Karpas-422 (cell line): ENCODE data around the gene KIF14. TPM values are rescaled to one million over a fixed set of nuclear protein-coding genes. Genes with fewer than 3 reads are reported as not detected.
A peak's percentile ranks its signal among the peaks of the same experiment; 100 is the strongest.

Experiments
- DNase-seq: peaks from one replicate; pipeline ENCODE4 v3.0.0-alpha.2; 2015
- H2AFZ ChIP-seq: fragments of 200-600 bp; sonication (generic); 2 replicates; pipeline ENCODE4 v1.6.1; 2014; ENCODE audit warnings: antibody characterized with exemption, low read length, mixed read lengths
- H3K27ac ChIP-seq: fragments of 200-600 bp; sonication (generic); 2 replicates; pipeline ENCODE4 v1.5.1; 2014; ENCODE audit warnings: mild to moderate bottlenecking, low read length, moderate library complexity
- H3K27me3 ChIP-seq: fragments of 200-600 bp; sonication (generic); 2 replicates; pipeline ENCODE4 v1.6.1; 2014; ENCODE audit warnings: low read length, mixed read lengths
- H3K36me3 ChIP-seq: fragments of 200-600 bp; sonication (generic); 2 replicates; pipeline ENCODE4 v1.6.1; 2014; ENCODE audit warnings: low read length, mixed read lengths; ENCODE audit not compliant: insufficient read depth
- H3K4me1 ChIP-seq: fragments of 200-600 bp; sonication (generic); 2 replicates; pipeline ENCODE4 v1.6.1; 2014; ENCODE audit warnings: mild to moderate bottlenecking, low read length, mixed read lengths
- H3K4me2 ChIP-seq: fragments of 200-600 bp; sonication (generic); 2 replicates; pipeline ENCODE4 v1.6.1; 2014; ENCODE audit warnings: low read length, low read depth, mild to moderate bottlenecking; ENCODE audit not compliant: poor library complexity, severe bottlenecking
- H3K4me3 ChIP-seq: fragments of 200-600 bp; sonication (generic); 2 replicates; pipeline ENCODE4 v1.5.1; 2014; ENCODE audit warnings: mild to moderate bottlenecking, antibody characterized with exemption, low read length, mixed read lengths
- H3K79me2 ChIP-seq: fragments of 200-600 bp; sonication (generic); 2 replicates; pipeline ENCODE4 v1.6.1; 2014; ENCODE audit warnings: mild to moderate bottlenecking, low read length, mixed read lengths
- H3K9ac ChIP-seq: fragments of 200-600 bp; sonication (generic); 2 replicates; pipeline ENCODE4 v1.6.0; 2014; ENCODE audit warnings: low read length
- H3K9me2 ChIP-seq: fragments of 200-600 bp; sonication (generic), shearing (Covaris generic); replicated peaks from 2 replicates; pipeline ENCODE4 v1.6.0; 2014; ENCODE audit warnings: mild to moderate bottlenecking, low read length, moderate library complexity; ENCODE audit not compliant: insufficient read depth
- H3K9me3 ChIP-seq: fragments of 300-700, 200-600 bp; sonication (generic); 2 replicates; pipeline ENCODE4 v1.6.1; 2014; ENCODE audit warnings: low read length, mixed read lengths
- H4K20me1 ChIP-seq: fragments of 200-600 bp; sonication (generic); 2 replicates; pipeline ENCODE4 v1.6.1; 2014; ENCODE audit warnings: mild to moderate bottlenecking, antibody characterized with exemption, low read length, low read depth; ENCODE audit not compliant: insufficient read depth
- total RNA-seq: library from RNA; depleted of rRNA; stranded (reverse); fragments of >200 nt; shearing (Covaris generic); gene quantifications from 2 replicates; pipeline ENCODE4 v1.2.3, GENCODE V29; 2014; ENCODE audit warnings: low replicate concordance; rRNA removed

KIF14 gene, protein sequence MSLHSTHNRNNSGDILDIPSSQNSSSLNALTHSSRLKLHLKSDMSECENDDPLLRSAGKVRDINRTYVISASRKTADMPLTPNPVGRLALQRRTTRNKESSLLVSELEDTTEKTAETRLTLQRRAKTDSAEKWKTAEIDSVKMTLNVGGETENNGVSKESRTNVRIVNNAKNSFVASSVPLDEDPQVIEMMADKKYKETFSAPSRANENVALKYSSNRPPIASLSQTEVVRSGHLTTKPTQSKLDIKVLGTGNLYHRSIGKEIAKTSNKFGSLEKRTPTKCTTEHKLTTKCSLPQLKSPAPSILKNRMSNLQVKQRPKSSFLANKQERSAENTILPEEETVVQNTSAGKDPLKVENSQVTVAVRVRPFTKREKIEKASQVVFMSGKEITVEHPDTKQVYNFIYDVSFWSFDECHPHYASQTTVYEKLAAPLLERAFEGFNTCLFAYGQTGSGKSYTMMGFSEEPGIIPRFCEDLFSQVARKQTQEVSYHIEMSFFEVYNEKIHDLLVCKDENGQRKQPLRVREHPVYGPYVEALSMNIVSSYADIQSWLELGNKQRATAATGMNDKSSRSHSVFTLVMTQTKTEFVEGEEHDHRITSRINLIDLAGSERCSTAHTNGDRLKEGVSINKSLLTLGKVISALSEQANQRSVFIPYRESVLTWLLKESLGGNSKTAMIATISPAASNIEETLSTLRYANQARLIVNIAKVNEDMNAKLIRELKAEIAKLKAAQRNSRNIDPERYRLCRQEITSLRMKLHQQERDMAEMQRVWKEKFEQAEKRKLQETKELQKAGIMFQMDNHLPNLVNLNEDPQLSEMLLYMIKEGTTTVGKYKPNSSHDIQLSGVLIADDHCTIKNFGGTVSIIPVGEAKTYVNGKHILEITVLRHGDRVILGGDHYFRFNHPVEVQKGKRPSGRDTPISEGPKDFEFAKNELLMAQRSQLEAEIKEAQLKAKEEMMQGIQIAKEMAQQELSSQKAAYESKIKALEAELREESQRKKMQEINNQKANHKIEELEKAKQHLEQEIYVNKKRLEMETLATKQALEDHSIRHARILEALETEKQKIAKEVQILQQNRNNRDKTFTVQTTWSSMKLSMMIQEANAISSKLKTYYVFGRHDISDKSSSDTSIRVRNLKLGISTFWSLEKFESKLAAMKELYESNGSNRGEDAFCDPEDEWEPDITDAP (N-terminal part only)
- 12.4 and 15.2 TPM in 2 replicates for total RNA-seq

DNA sequence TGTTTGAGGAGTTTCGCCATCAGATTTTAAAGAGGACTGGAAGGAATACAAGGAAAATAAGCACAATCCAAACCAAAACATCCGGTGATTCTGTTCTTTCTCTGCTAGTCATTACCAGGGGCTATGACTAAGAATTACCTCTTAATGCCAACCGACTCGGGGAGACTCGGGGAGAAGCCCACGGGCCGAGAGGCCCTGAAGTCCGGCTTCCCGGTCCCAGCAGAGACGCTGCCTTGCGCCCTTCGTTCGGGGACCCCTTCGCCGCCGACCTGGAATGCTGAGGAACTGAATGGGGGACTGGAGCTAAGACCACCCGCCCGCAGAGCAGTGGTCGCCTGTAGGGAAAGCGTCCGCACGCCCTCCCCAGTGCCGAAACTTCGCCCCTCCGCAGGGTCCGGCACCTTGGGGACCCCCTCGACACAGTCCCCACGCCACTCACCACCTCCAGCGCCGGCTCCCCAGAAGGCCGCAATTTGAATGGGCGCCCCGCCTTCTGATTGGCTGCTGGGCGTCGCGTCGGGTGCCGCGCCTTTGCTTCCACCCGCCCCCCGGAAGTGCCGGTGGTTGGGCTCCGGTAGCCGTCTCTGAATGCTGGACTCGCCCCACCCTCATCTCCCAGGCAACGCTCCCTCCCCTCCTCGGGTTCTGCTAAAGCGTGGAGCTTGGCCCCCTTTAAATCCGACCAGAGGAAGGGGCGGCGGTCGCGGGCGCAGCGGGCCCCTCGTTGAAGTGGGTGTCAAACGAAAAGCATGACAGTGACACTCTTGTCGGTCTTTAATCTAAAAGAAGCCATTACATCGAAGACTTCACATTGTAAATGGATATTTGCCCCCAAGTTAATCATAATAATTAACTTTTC, at the start of gene KIF14:
Gene KIF14 (minus strand): TSS at position 479 of the 859 bp plus-strand sequence. CDS start 2,028 bp downstream, outside the sequence.
- Histone ChIP-seq H3K27me3 (no peaks in the 10 kb centered on the region), H4K20me1 (no peaks in the 10 kb centered on the region), H3K79me2 (peaks cover 23% of the 10 kb centered on the region), H2AFZ (peak within 1 kb of the TSS; percentile 78), H3K9me3 (no peaks in the 10 kb centered on the region), H3K27ac (peak within 1 kb of the TSS; percentile 72), H3K4me2 (peak within 1 kb of the TSS; percentile 94), H3K4me1 (peaks cover 27% of the 10 kb centered on the region), H3K9me2 (no peaks in the 10 kb centered on the region), H3K9ac (peak within 1 kb of the TSS; percentile 76), H3K36me3 (peaks cover 15% of the 10 kb centered on the region; the same call in 1 of the 2 replicates), H3K4me3 (peak within 1 kb of the TSS; percentile 83)
- peak; percentile 98 for DNase-seq

DNA sequence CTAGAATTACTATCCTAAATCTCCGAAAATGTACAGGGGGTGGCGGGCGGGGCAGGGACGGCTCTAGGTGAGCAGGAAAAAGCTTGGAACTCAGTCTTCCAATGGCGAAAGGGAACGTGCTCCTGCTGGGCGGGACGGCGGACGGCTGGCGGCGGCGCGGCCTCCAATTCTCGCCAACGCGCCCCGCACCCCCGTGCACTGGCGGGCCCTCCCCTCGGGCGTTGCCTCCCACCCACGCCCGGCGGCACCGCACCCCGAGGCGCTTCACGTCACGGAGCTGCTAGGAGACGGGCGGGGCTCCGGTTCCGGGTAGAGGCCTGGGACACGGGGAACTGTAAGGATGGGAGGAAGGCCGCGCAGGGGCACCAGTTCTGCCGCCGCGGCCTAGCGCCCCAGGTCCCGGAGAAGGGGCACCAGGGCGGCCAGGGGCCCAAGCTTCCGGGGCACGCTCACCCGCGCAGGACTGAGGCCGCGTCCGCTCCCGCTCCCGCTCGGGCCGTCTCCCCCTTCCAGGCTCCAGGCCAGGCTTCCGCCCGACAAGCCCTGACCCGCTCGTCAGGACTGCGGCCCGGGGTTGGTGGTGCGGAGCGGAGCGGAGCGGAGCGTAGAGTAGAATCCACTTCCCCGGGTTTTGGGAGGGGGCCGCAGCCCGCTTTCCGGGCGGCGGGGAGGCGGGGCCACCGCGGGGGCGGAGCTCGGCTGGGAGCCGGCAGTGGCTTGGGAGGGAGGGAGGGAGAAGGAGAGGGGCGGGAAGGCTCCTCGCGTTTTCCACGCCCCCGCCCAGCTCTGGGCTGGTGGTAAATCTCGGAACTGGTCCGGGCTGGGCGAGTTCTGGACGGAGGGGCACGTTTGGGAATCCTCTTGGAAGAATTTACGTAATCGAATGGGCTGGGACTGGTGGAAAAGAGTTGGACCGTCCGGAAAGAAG, 49.0 kb upstream of the KIF14 start, which contains the start of gene DDX59:
Gene DDX59 (minus strand): TSS at position 594 of the 928 bp plus-strand sequence. CDS start 3,167 bp downstream, outside the sequence.
- H3K4me1 ChIP-seq, result peaks cover 21% of the 10 kb centered on the region
- H3K79me2 ChIP-seq, result peaks cover 56% of the 10 kb centered on the region
- peak within 1 kb of the TSS; percentile 73 for H3K4me3 ChIP-seq
- DNase-seq, result peak; percentile 97
- peak within 1 kb of the TSS; percentile 97 for H3K9ac ChIP-seq
- H3K9me2 ChIP-seq, result no peaks in the 10 kb centered on the region
- peak within 1 kb of the TSS; percentile 91 for H2AFZ ChIP-seq
- H3K36me3 ChIP-seq, result peaks cover 11% of the 10 kb centered on the region; the same call in 1 of the 2 replicates
- peak within 1 kb of the TSS; percentile 88 for H3K27ac ChIP-seq
- no peaks in the 10 kb centered on the region for H3K9me3 ChIP-seq
- H4K20me1 ChIP-seq, result no peaks in the 10 kb centered on the region
- H3K4me2 ChIP-seq, result peak within 1 kb of the TSS; percentile 99
- no peaks in the 10 kb centered on the region; the same call in 1 of the 2 replicates for H3K27me3 ChIP-seq

DNA sequence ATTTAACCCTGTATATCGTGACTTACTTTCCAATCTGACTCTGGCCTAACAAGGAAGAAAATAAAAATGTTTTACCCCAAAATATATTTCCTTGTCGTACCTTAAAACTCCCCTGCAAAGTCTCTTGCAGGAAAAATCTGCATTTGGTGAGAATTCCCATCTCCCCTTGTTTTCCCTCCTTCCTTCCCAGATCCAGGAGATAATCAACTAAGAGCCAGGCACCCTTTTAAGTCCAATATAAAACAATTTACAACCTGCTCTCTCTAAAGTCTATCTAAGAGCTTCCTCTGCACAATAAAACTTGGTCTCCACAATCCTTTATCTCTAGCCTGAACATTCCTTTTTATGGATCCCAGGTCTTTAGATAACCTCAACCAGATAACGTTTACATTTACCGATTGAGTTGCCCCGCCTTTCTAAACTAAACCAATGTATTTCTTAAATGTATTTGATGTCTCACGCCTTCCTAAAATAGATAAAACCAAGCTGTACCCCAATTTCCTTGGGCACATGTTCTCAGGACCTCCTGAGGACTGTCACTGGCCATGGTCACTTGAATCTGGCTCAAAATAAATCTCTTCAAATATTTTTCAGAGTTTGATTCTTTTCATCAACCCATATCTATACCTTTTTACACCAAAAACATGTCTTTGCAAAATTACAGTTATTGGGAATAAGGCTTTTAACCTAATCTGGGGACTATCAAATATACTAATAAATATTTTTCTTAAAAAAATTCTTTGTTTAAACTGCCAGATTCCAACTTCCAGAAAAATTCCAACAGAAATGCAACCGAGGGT, 48.2 kb upstream of the KIF14 start:
- Histone ChIP-seq H3K79me2 (peaks cover 65% of the 10 kb centered on the region), H3K36me3 (peaks cover 17% of the 10 kb centered on the region; the same call in 1 of the 2 replicates), H2AFZ (no peak overlapping the region), H3K9ac (peak overlapping the region; percentile 97), H4K20me1 (no peaks in the 10 kb centered on the region), H3K4me3 (peak overlapping the region; percentile 73), H3K27me3 (no peaks in the 10 kb centered on the region; the same call in 1 of the 2 replicates), H3K4me1 (peaks cover 27% of the 10 kb centered on the region), H3K9me3 (no peaks in the 10 kb centered on the region), H3K27ac (peak overlapping the region; percentile 88), H3K9me2 (no peaks in the 10 kb centered on the region), H3K4me2 (peak overlapping the region; percentile 99)
- DNase-seq, result peak; percentile 57

DNA sequence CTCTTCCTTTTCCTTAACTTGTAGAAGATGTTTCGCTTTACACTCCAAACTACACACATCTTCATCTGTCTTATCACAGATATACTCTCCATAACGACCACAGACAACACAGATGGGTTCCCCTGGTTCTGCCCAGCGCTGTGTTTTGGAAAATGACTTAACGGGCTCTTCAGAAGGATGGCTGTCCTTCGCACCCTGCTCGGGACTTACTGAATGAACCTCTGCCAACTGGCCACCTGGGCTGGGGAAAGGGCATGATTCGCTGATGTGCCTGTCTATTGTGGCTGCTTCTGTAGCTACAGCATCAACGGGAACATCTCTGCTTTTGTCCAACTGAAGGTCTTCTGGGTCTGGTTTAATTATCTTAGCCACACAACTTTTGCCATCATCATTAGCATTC, 45.8 kb upstream of the KIF14 start:
- Histone ChIP-seq H3K27me3 (no peaks in the 10 kb centered on the region), H3K9me3 (no peaks in the 10 kb centered on the region), H3K27ac (no peak overlapping the region), H3K9me2 (no peaks in the 10 kb centered on the region), H3K4me3 (no peak overlapping the region), H2AFZ (no peak overlapping the region), H3K4me2 (no peak overlapping the region), H3K79me2 (peaks cover 83% of the 10 kb centered on the region), H3K36me3 (peaks cover 34% of the 10 kb centered on the region; the same call in 1 of the 2 replicates), H4K20me1 (no peaks in the 10 kb centered on the region), H3K4me1 (peaks cover 25% of the 10 kb centered on the region), H3K9ac (no peak overlapping the region)
- no peak for DNase-seq

DNA sequence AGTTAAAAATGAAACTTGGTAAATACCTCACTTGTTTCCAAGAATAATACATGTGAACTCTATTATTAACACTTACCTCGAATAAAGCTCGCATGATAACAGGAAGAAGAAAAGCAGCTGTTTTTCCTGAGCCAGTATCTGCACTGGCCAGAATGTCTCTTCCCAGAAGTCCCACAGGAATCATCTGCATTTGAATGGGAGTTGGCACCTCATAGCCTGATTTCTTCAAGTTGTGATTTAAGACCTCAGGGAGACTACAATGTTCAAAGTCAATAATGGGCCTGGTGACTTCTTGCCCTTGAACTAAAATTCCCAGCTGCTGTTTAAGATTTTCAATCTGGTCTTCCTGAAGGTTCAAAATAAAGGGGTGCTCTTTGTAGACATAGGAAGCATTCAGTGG, 45.3 kb upstream of the KIF14 start:
- no peak overlapping the region for H3K4me3 ChIP-seq

DNA sequence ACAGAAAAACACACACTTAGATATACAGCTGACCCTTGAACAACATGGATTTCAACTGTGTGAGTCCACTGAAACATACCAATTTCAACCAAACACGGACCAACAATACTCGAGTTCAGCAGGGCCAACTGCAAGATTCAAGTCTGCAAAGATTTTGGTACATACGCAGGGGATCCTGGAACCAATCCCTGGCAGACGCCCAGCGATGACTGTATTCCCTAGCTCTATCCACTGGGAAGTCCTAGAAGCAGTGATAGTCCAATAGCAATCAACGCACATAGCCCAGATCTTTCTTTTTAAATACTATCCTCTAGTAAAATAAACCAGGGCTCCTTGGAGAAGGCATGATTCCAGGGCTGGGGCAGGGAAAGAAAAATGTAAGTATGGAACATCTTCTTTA, 40.2 kb upstream of the KIF14 start:
- Histone ChIP-seq H3K9me2 (no peaks in the 10 kb centered on the region), H3K36me3 (peaks cover 61% of the 10 kb centered on the region), H3K27ac (no peak overlapping the region), H3K9me3 (no peaks in the 10 kb centered on the region), H3K79me2 (peaks cover 61% of the 10 kb centered on the region), H3K4me2 (no peak overlapping the region), H3K4me3 (no peak overlapping the region), H2AFZ (no peak overlapping the region), H3K4me1 (peaks cover 6% of the 10 kb centered on the region; the same call in 1 of the 2 replicates), H4K20me1 (no peaks in the 10 kb centered on the region), H3K27me3 (no peaks in the 10 kb centered on the region), H3K9ac (no peak overlapping the region)
- DNase-seq, result no peak

More for the DNA sequence above, 45.3 kb upstream of the KIF14 start:
- H3K4me2 ChIP-seq, result no peak overlapping the region
- no peak overlapping the region for H3K9ac ChIP-seq
- peaks cover 21% of the 10 kb centered on the region for H3K4me1 ChIP-seq
- no peaks in the 10 kb centered on the region for H4K20me1 ChIP-seq
- peaks cover 84% of the 10 kb centered on the region for H3K79me2 ChIP-seq
- no peak overlapping the region for H3K27ac ChIP-seq
- no peaks in the 10 kb centered on the region for H3K9me3 ChIP-seq
- no peak for DNase-seq
- H3K36me3 ChIP-seq, result peaks cover 36% of the 10 kb centered on the region; the same call in 1 of the 2 replicates
- H3K27me3 ChIP-seq, result no peaks in the 10 kb centered on the region
- no peaks in the 10 kb centered on the region for H3K9me2 ChIP-seq
- no peak overlapping the region for H2AFZ ChIP-seq
